ENCODE measurements around the gene PSORS1C2.
"Not testable (repeated sequence)": the region's sequence is repeated elsewhere in the genome, so short reads cannot be mapped to it uniquely, and the experiment has no call there.

PSORS1C2 gene

DNA sequence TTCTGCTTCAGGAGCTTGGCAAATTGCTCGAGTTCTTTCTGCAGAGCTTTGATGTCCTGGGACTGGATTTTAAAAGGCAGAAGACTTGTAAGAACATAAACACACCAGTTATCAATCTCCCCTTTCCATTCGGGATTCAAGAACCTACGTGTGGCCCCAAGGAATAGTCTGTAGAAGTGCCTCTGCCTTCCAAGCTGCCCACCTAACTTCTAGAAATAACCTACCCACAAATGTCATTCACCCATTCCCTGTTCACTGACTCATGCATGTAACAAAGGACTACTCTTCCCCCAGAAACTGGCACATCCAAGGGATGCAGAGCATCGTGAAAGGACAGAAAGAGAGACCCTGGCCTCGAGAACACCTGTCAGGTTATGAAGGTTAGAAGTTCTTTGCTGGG lies 27.1 kb upstream of the PSORS1C2 start:
- DNase-seq (ENCODE audit: low read depth) = no peak

DNA sequence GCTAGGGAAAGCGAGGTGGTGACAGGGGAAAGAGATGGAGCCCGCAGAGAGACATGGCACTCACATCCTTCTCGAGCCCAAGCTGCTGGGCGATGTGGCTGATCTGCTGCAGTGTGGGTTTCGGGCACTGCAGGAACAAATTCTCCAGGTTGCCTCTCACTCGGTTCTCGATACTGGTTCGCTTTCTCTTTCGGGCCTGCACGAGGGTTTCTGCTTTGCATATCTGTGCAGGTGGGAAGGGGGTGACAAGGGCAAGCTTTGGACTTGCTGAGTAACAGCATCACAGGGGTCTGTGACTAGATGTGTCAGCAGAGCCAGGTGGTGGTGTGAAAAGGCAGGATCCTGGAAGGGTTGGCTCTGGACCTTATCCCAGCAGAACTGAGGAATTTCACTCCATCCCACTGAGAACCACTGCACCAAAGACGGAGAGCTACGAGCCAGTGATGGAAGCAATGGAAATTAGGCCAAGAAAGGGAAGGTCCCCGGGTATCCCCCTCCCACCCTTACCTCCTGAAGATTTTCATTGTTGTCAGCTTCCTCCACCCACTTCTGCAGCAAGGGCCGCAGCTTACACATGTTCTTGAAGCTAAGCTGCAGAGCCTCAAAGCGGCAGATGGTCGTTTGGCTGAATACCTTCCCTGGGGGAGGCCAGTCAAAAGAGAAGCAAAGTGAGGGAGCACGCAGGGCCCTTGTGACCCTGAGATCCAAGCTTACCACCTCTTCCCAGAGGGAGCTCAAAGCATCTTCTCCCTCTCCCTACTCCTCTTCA lies 26.4 kb upstream of the PSORS1C2 start:
- not testable (repeated sequence) for DNase-seq (ENCODE audit: low read depth)

DNA sequence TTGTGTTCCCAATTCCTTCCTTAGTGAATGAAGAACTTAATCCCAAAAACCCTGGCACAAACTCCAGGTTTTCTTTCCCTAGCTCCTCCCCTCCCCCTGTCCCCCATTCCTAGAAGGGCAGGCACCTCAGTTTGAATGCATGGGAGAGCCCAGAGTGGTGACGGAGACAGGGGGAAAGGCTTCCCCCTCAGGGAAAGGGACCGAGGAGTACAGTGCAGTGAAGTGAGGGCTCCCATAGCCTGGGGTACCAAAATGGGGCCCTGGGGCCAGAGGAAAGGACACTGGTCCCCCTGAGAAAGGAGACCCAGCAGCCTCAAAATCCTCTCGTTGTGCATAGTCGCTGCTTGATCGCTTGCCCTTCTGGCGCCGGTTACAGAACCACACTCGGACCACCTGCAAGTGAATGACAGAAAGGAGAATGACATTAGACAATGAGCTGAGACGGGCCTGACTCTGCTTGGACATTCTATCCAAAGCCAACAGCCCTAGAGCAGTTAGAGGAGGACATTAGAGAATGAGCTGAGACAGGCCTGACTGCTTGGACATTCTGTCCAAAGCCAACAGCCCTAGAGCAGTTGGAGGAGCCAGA lies 25.7 kb upstream of the PSORS1C2 start:
- not testable (repeated sequence) for DNase-seq (ENCODE audit: low read depth)

DNA sequence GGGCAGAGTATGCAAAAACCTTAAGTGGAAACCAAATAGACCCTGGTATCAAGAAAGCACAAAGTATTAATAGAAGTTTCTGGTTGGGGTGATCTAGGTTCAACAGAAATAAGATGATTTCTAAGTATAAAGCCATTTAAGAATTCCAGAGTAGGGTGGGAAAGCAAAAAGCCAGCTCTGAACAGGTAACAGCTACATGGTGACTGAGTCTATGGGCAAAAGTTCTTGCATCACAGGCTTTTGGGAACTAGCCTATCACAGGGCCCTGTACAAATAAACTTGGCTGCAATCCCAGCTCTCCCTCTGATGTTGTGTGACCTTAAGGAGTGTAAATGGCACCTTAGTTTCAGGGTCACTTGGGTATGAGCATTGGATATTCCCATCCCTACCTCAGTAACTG lies 25.1 kb upstream of the PSORS1C2 start:
- no peak for DNase-seq (ENCODE audit: low read depth)

DNA sequence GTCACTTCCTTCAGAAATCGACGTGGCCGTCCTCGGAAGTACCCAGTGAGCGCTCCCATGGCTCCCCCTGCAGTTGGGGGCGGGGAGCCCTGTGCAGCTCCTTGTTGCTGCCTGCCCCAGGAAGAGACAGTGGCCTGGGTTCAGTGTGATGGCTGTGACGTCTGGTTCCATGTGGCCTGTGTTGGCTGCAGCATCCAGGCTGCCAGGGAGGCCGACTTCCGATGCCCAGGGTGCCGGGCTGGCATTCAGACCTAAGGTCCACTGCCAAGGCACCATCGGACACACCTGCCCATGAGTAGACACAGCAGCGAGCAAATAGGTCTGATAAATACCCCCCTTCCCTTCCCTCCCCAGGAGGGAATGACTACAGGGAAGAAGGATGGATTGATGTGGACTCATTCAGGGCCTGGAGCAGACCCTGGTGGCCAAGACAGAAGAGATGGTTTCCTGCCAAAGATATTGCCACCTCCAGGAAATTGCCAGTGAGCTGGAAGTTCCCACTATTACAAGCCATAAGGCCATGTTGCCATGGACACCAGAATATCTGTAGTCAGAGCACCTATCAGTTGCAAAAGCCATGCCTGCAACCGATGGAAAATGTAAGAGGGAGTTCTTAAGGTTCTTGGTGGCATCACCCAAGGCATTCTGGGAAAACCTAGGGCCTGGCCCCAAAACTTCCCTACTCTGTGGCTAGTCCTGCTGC lies 23.7 kb upstream of the PSORS1C2 start:
- DNase-seq (ENCODE audit: low read depth) = no peak

DNA sequence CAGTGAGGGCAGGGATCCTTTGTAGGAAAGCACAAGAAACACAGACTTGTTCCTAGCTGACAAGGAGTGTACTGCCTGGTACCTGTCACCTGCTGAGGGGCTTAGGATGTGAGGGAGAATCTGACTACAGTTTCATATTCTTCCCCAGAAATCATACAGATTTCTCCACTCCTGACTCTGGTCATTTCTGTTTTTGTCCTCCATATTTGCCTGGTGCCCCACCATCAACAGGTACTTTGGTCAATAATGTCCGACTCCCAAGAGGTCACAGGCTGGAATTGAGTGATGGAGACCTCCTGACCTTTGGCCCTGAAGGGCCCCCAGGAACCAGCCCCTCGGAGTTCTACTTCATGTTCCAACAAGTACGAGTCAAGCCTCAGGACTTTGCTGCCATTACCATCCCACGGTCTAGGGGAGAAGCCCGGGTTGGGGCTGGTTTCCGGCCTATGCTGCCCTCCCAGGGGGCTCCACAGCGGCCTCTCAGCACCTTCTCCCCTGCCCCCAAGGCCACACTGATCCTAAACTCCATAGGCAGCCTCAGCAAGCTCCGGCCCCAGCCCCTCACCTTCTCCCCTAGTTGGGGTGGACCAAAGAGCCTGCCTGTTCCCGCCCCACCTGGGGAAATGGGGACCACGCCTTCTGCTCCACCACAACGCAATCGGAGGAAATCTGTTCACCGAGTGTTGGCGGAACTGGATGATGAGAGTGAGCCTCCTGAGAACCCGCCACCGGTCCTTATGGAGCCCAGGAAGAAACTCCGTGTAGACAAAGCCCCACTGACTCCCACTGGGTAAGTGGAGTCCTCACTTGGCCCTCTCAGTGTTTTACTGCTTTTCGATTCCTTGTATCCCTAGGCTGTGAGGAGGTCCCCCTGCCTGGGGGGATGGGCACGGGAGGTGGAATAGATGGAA lies 22.6 kb upstream of the PSORS1C2 start:
- DNase-seq (ENCODE audit: low read depth) = no peak

DNA sequence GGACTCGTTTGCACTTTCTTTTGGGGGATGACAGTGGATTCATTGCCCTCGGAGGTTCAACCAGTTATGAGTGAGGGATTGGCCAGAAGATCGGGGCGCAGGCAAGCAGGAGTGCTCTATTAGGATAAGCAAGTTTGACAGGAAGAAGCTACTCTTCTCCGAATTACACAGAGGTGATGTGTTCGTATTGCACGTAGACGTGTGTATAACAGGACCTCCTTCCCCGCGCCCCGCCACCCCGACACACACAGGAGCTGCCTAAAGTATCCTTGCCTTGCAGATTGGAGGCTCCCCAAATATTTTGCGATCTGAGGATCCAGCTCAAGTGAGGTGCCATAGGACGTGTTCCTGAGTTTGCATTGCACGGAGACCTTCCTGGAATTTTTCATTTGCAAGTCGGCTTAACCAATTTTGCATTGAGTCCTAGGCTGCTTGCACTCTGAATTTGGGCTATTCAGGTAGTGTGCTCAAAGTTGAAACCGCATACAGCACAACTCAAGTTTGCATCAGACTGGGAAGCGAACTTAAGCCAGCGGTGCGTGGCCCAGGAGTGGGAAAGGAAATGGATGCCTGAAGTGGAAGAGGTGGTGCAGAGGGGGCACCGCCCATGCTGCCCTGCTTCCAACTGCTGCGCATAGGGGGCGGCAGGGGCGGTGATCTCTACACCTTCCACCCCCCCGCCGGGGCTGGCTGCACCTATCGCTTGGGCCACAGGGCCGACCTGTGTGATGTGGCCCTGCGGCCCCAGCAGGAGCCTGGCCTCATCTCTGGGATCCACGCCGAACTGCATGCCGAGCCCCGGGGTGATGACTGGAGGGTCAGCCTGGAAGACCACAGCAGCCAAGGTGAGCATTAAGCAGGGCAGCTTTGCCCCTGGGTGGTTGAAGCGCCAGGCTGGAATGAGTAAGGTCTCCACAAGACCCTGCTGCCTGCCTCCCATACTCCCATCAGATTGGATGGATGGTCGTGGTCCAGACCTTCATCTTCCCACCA lies 20.3 kb upstream of the PSORS1C2 start:
- no peak for DNase-seq (ENCODE audit: low read depth)

DNA sequence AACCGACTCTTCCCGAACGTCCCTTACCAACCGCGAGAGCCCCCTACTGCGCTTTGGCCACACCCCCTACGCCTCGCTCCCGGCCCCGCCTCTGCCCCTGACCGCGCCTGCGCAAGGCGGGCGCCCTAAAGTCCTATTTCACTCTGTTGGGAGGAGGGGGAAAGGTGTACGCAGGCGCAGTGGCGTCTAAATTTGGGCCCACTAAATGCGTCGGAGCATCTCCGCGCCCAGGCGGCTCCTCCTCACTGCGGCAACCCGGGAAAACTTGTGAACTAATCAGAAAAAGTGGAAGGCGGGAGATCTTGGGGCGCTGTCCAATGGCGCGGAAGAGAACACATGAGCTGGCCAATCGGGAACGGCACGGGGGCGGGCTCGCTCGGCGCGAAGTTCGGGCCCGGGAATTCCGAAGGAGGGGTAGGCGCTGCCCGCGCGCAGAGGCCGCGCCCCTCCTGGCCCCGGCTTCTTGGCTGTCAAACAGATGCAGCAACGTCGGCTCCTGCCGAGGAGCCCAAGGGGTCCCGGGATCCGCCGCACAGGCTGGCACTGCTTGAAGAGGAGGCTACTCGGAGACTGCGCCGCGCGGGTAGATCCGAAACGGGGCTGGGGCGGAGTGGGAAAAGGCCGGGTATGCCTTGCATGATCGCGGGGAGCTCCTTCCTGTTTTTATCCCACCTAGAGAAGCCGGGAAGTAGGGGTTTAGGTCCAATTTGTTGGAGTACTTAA lies 19.4 kb upstream of the PSORS1C2 start, which contains the start of gene TCF19:
TSS of gene TCF19 (plus strand) at position 450 of the 723 bp plus-strand sequence. CDS start 881 bp downstream, outside the sequence.
- DNase-seq (ENCODE audit: low read depth) = peak; percentile 98

DNA sequence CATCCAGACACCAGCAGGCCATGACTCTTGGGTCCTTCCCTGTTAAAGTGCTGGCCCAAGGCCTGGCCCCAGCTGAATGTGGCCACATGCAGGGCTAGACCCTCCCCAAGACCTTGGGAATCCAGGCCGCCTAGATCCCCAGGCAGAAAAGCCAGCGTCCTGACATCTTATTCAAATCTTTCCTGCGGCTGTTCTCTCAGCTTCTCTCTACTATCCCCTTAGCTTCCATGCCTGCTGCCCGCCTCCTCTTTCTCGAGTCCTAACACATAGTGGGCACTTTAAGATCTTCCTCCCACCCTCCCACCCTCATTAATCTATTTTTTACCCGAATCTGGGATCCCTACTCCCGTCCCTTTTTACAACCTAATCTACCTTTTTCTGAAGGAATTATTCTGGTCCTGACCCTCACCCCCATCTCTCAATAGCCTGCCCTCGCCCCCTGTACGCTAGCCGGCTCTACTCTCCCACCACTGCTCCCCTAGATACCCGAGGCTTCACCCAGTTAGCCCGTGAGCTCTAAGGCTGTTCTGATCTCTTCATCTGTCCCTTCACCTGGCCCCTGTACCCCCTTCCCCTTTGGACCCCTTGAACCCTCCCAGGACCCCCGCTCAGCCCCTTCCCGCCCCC lies 18.8 kb upstream of the PSORS1C2 start, which contains the start of gene CCHCR1:
TSS of gene CCHCR1 (minus strand) at position 290 of the 627 bp plus-strand sequence. CDS start at position 88, 202 bp downstream.
- DNase-seq (ENCODE audit: low read depth) = no peak

DNA sequence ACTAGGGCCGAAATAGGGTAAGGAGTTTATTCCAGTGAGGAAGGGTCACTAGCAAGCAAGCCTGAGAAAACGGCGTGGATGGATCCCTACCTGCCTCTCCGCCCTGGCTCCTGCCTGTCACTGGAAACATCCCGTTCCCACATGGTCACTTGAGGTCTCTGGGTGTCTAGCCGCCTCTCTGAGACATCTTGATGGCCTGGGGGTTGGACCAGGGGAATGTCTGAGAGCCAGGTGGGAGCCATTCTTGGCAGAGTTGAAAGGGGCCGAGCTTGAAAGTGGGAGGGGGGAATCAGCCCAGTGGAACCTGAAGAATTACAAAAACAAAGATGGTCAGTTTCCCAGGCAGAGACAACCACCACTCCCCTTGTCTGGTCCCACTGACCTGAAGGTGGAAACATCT lies 17.8 kb upstream of the PSORS1C2 start:
- no peak for DNase-seq (ENCODE audit: low read depth)

DNA sequence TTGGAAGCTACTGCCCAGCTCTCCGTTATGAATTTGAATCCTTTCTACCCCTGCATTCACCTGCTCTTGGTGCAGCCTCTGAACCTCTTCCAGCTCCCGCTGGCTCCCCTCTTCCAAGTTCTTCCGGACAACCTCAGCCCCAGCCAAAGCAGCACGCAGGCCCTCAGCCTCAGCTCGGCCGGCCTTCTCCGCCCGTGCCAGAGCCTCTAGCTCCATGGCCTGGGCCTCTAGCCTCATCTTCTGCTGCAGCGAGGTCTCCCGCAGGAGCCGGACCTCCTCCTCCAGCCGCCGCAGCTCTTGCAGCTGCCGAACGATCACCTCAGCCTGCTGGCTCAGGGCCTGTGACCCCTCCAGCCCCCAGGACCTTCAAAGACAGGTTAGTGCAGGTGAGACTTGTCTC lies 15.6 kb upstream of the PSORS1C2 start:
- no peak for DNase-seq (ENCODE audit: low read depth)

DNA sequence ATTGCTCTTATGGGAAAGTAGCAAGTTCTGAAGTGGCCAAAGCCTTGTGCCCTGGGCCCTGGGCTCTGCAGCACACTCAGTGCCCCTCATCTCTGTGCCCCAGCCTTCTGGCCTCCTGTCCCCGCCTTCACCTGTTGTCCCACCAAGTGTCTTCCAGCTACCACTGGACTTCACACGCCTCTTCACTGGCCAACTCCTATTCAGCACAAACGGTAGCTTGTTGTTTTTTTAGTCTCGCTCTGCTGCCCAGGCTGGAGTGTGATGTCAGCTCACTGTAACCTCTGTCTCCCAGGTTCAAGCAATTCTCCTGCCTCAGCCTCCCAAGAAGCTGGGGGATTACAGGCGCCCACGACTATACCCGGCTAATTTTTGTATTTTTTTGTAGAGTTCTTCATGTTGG lies 13.9 kb upstream of the PSORS1C2 start:
- no peak for DNase-seq (ENCODE audit: low read depth)

DNA sequence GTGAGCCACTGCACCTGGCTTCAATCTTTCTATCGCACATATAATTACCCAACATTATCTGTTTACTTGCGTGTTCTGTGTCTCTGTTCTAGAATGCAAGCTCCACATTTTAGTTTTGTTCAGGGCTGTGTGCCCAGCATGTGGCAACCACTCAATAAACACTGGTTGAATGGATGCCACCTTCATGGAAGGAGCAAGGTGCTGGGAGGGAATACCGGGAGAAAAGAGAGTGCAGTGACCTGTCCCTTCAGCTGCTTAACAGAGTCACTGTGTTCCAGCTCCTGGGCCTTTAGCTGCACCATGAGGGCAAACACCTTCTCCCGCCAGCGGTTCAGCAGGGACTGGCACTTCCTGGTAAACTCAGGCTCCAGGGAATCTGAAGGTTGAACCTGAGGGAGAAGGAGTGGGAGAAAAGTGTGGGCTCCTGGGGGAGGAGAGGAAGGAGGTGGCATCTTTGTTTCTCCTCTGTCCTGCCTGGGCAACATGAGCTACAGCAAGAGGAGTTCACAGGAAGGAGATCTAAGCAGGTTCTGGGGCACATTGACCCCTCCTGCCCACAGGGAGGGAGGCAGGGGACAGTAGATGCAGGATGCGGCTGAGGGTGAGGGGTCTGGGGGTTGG lies 11.1 kb upstream of the PSORS1C2 start:
- DNase-seq (ENCODE audit: low read depth) = no peak

DNA sequence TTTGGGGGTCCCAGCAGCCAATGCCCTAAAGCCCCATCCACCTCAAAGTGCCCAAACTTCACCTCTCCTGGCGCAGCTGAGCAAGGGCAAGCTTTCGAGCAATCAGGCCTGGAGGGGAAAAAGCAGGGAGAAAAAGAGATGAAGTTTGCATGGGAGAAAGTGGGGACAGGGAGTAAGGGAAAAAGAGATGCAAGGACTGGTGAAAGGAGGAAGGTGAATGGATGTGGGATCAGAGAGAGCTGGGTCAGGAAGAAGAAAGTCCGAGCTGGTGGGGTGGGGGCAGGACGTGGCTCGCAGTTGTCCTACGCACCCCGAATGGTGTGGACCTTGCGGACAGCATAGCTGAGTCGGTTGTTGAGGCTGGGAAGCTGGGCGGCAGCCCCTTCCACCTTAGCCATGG lies 6.5 kb upstream of the PSORS1C2 start:
- no peak for DNase-seq (ENCODE audit: low read depth)

DNA sequence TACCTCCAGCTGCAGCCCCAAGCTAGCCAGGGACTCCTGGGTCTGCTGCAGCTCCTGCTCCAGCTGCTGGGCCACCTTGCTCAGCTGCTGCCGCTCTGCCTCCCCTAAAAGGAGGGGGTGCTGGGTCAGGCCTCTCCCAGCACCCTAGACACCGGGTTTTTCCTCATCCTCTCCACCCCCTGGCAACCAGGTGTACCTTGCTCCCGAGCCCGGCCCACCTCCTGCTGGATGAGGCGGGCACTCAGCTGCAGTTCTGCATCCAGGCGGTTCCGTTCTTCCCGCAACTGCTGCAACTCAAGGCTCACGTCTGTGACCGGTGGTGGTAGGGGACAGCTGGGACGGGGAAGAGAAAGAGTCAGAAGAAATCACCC lies 6.1 kb upstream of the PSORS1C2 start:
- DNase-seq (ENCODE audit: low read depth) = no peak

DNA sequence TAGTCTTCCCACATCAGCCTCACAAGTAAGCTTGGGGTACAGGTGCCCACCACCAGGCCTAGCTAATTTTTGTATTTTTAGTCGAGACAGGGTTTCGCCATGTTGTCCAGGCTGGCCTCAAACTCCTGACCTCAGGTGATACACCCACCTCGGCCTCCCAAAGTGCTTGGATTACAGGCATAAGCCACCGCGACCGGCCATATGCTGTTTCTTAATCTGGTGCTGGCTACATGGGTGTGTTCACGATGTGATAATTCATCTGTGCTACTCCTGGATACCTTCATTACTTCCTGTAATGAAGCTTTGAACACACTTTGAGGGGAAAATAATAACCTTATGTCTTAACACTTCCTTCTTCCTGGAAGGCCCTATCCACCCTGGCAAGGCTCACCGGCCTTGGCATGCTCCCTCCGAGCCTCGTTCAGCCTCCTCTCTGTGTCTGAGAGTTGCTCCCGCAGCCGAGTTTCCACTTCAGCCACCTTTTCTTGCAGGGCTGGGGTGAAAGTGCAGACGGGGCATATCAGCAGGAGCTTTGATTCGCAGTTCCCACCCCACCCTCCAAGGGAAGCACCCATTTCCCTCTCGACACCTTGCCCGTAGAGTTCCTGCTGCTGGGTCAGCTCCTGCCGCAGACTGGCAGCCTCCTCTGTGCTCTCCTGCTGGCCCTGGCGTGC lies 5.6 kb upstream of the PSORS1C2 start:
- no peak for DNase-seq (ENCODE audit: low read depth)

DNA sequence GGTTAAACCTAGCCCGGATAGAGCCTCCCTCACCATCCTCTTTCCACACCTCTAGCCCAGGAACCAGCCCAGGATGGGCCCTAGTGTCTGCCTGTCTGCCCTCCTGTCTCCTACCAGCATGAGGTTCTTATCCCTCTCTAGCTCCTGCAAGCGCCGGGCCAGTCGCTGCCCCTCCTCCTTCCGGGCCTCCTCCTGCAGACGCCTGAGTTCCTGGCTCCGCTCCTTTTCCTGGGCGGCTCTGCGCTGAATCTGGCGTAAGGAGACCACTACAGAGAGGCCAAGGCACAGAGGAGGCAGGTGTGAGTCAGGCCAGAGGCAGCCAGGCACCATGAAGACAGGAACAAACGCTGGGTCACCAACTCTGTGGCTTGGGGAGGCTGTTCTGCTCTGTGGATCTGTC lies 4.3 kb upstream of the PSORS1C2 start:
- DNase-seq (ENCODE audit: low read depth) = no peak

DNA sequence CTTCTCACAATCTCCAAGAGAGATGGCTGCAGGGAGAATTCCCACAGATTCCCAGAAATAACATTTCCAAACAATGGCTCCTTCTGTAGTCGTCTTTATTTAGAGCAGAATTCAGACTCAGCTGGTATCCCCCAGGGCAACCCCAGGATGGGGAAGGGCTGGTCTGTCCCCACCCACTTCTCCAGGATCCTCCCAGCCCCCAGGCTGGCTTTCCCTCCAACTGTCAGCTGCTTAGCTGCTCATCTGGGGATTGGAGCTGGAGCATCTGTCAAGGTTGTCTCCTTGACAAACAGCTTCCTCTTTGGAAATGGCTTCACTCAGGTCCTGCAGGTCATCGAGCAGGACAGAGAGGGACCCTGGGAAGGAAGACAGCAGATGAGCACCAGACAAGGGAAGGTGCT lies 3.5 kb upstream of the PSORS1C2 start:
- no peak for DNase-seq (ENCODE audit: low read depth)

DNA sequence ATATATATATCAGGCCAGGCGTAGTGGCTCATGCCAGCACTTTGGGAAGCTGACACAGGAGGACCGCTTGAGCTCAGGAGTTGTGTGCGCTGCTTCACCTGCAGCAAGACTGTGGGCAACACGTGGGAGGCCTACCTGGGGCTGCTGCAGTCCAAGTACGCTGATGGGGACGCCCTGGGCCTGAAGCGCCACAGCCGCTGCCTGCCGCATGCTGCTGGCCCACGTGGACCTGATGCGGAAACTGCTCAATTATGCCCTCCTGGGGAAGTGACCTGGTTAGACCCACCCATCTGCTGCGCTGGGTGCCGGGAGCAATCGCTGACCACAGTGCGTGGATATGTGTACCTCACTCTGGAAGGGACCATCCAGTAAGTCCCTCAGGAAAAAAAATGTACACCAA lies 1.8 kb upstream of the PSORS1C2 start:
- DNase-seq (ENCODE audit: low read depth) = no peak
